Psoas muscle (tissue), 8 donors: ENCODE measurements around the gene PDF. TPM values are rescaled to one million over a fixed set of nuclear protein-coding genes. Genes with fewer than 3 reads are reported as not detected.

Experiments
- ATAC-seq, 4 donors: fragments of 200-7000 bp; cut with Tn5 transposase; one replicate each; pipeline ENCODE4 v1.9.1; 2020; ENCODE audit warnings: moderate library complexity in 3 of 4, mild to moderate bottlenecking in 2 of 4
- DNase-seq, 2 donors: peaks; one replicate each; pipeline ENCODE4 v3.0.0-alpha.2; 2020
- H3K27ac ChIP-seq: fragments of 200-600 bp; one replicate; pipeline ENCODE4 v1.8.0; 2022
- H3K27me3 ChIP-seq, 3 donors: fragments of 200-600 bp in 1 of 3; one replicate each; pipeline versions ENCODE4 v1.6.1 to v1.8.0; 2013 to 2022; ENCODE audit warnings: low read length in 2 of 3, mild to moderate bottlenecking in 2 of 3, moderate library complexity in 1 of 3; ENCODE audit not compliant: insufficient read depth in 3 of 3
- H3K36me3 ChIP-seq, 2 donors: fragments of 200-600 bp in 1 of 2; one replicate each; pipeline versions ENCODE4 v1.6.1 to v1.8.0; 2013 to 2022; ENCODE audit warnings: low read depth in 1 of 2, mild to moderate bottlenecking in 1 of 2, moderate library complexity in 1 of 2; ENCODE audit not compliant: insufficient read depth in 1 of 2
- H3K4me1 ChIP-seq: fragments of 200-600 bp; one replicate; pipeline ENCODE4 v1.8.0; 2022
- H3K4me3 ChIP-seq: fragments of 200-600 bp; one replicate; pipeline ENCODE4 v1.8.0; 2022; ENCODE audit warnings: mild to moderate bottlenecking
- H3K9me3 ChIP-seq: fragments of 200-600 bp; one replicate; pipeline ENCODE4 v1.8.0; 2022
- WGBS, 3 donors: extraction: QIAGEN DNeasy Blood & Tissue Kit; methylation state at CpG; one replicate each; pipeline versions ENCODE4 v1.1.6 to v1.1.7; 2013; 5-methylcytosine and 5-hydroxymethylcytosine counted together
- intact Hi-C, 2 donors: fragments of 100-400 bp; cut with DNase I; formaldehyde crosslinking; loops; one replicate each; pipeline versions ENCODE4 v1.11.0 to v1.14.2; 2022
- polyA plus RNA-seq, 3 donors: library from polyadenylated mRNA; stranded (reverse); fragments of 200-250 nt; gene quantifications; one replicate each; pipeline ENCODE4 v1.2.3, GENCODE V29; 2013
- total RNA-seq, 4 donors: library from RNA; stranded (reverse); fragmentation: NEBNext Ultra II Directional in 2 of 4; extraction: Animal tissue kit (Norgen Biotek cat#: 25700) in 2 of 4; gene quantifications; one replicate each; pipeline versions ENCODE4 v1.2.1 to v1.2.4, GENCODE V29; 2021 to 2023
- TF ChIP-seq, protein P1 (sequence below): fragments of 200-600 bp; IDR thresholded peaks from one replicate; pipeline ENCODE4 v1.8.0; 2022; ENCODE audit warnings: antibody characterized with exemption
- donor health status: healthy with polysubstance abuse.
- donor health status: DM: no; HTN: no; CAD: no; lungs with moderate emphysema.
- donor health status: Bipolar disorder and iron deficiency.
- donor health status: healthy.
- donor health status: DM: yes; HTN: yes; CAD: no.
- donor health status: DM: no; HTN: no; CAD: no.
- donor health status: DM: no; HTN: no; CAD: no.
- donor health status: DM: yes; HTN: yes; CAD: no.

Gene PDF
- total and polyA plus RNA-seq, 7 donors = 6.8 to 19.8 (median 9.6) TPM

DNA sequence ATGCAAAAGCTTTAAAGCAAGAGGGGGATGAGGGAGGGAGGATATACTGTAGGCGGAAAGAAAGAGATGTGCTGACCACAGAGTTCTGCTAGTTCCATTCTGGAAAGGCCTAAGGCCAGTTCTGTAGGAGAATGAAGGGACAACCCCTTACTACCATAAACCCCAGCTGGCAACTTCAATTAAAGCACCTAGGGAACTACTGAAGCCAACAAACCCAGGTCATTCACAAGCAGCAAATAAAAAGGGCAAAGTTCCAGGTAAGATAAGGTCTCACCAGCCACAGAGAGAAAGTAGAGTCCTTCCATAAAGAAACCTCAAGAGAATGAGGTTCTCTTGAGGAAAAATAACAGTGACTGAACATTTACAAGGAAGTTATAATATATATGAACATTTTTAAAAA is 42.6 kb upstream of the PDF start:
- ATAC-seq (no peak), DNase-seq (no peak)
- Histone ChIP-seq H3K27me3 (no peaks in the 10 kb centered on the region), H3K27ac (no peak overlapping the region), H3K9me3 (no peaks in the 10 kb centered on the region), H3K4me1 (no peaks in the 10 kb centered on the region), H3K4me3 (no peak overlapping the region), H3K36me3 (peaks cover 7 to 84% of the 10 kb centered on the region in 2 donors)
- TF ChIP-seq, protein P1, sequence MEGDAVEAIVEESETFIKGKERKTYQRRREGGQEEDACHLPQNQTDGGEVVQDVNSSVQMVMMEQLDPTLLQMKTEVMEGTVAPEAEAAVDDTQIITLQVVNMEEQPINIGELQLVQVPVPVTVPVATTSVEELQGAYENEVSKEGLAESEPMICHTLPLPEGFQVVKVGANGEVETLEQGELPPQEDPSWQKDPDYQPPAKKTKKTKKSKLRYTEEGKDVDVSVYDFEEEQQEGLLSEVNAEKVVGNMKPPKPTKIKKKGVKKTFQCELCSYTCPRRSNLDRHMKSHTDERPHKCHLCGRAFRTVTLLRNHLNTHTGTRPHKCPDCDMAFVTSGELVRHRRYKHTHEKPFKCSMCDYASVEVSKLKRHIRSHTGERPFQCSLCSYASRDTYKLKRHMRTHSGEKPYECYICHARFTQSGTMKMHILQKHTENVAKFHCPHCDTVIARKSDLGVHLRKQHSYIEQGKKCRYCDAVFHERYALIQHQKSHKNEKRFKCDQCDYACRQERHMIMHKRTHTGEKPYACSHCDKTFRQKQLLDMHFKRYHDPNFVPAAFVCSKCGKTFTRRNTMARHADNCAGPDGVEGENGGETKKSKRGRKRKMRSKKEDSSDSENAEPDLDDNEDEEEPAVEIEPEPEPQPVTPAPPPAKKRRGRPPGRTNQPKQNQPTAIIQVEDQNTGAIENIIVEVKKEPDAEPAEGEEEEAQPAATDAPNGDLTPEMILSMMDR = no peak
- intact Hi-C loops = no loop called here
- whole genome bisulfite sequencing, 3 donors = 91 to 100% (median 92%) methylated on average over 1 of the region's 1 CpG

DNA sequence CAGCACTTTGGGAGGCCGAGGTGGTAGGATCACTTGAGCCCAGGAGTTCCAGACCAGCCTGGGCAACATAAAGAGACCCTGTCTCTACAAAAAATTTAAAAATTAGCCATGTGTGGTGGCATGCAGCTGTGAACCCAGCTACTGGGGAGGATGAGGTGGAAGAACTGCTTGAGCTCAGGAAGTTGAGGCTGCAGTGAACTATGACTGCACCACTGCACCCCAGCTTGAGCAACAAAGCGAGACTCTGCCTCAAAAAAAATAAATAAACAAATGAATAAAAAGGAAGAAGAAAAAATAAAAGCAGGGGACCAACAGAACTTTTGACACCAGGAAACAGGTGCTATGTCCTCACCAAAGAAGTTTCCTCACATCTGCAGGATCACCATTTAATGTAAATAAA is 41.2 kb upstream of the PDF start:
- WGBS, 3 donors = 93 to 98% (median 96%) methylated on average over 2 of the region's 2 CpGs

DNA sequence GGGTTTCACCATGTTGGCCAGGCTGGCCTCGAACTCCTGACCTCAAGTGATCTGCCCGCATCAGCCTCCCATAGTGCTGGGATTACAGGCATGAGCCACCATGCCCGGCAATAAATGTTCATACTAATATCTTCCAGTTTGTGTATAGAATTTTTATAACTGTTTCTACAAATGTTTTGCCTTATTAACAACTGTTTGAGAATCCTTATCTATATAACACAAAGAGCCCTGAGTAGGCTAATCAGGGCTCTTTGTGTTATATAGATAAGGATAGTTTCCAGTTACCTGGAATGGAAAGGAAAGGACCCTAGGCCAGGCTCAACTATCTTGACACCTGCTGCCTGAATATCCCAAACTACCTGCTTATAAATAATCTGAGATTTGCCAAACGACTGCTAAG is 38.5 kb upstream of the PDF start:
- no peaks in the 10 kb centered on the region for H3K27me3 ChIP-seq
- TF ChIP-seq, protein P1 = no peak
- no peak overlapping the region for H3K4me3 ChIP-seq
- H3K9me3 ChIP-seq = no peaks in the 10 kb centered on the region
- ATAC-seq (no peak), DNase-seq (no peak)
- H3K4me1 ChIP-seq = no peaks in the 10 kb centered on the region
- 96 to 98% (median 97%) methylated on average over 4 of the region's 4 CpGs for WGBS, 3 donors
- intact Hi-C loops = no loop called here
- H3K36me3 ChIP-seq = peaks cover 8 to 98% of the 10 kb centered on the region in 2 donors
- H3K27ac ChIP-seq = no peak overlapping the region

More for the DNA sequence above, 41.2 kb upstream of the PDF start:
- TF ChIP-seq, protein P1 = no peak
- H3K4me1 ChIP-seq = no peaks in the 10 kb centered on the region
- H3K9me3 ChIP-seq = no peaks in the 10 kb centered on the region
- H3K27ac ChIP-seq = no peak overlapping the region
- peaks cover 8 to 88% of the 10 kb centered on the region in 2 donors for H3K36me3 ChIP-seq
- H3K4me3 ChIP-seq = no peak overlapping the region
- no peak for ATAC-seq
- no peak for DNase-seq
- no peaks in the 10 kb centered on the region for H3K27me3 ChIP-seq
- intact Hi-C loops = no loop called here

DNA sequence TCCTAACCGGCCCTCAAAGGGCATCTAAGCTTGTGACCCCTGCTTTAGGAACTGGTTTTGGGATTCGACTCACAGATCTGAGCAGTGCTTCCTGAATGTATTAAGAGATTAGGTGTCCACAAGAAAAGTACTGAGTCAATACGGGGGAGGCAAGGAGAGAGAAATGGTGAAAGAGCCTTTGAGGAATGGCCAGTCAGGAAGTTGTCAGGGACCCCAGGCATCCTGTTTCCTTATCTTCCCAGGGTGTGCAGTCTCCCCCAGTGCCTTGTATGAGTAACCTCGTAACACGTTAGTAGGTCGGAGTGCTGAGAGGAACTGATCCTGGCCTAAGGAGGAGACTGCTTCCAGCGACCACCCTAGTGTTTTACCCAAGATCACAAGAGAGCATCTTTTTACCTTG is 37.6 kb upstream of the PDF start:
- WGBS, 3 donors = 77 to 82% (median 80%) methylated on average over 7 of the region's 7 CpGs
- no peaks in the 10 kb centered on the region for H3K4me1 ChIP-seq
- intact Hi-C loops = no loop called here
- ATAC-seq = no peak
- TF ChIP-seq, protein P1 = no peak
- H3K9me3 ChIP-seq = no peaks in the 10 kb centered on the region
- no peak overlapping the region for H3K27ac ChIP-seq
- DNase-seq = no peak
- no peak overlapping the region for H3K4me3 ChIP-seq
- H3K36me3 ChIP-seq = peaks cover 8 to 99% of the 10 kb centered on the region in 2 donors
- no peaks in the 10 kb centered on the region for H3K27me3 ChIP-seq

DNA sequence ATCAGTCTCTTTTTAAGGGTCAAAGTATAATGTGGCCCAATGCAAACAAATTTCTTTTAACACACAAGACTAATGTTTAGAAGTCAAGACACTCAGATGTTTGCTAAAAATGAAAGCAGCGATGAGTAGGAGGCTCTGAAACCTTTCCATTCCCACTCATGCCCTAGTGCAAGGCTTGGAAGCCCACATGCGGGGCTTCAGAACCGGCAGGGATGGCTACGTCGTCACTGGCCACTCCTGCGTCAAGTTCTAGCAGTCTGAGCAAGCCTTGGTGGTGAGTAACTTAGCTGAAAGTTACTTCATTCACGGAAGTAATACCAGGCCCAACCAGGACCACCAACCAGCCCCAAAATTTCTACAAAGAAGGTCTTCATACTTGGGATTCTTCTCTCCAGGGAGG is 36.0 kb upstream of the PDF start:
- Histone ChIP-seq H3K27ac (no peak overlapping the region), H3K4me1 (no peaks in the 10 kb centered on the region), H3K36me3 (peaks cover 8 to 87% of the 10 kb centered on the region in 2 donors), H3K9me3 (no peaks in the 10 kb centered on the region), H3K27me3 (no peaks in the 10 kb centered on the region), H3K4me3 (no peak overlapping the region)
- TF ChIP-seq, protein P1 = no peak
- DNase-seq (no peak), ATAC-seq (no peak)
- intact Hi-C loops = no loop called here
- 88 to 96% (median 91%) methylated on average over 7 of the region's 7 CpGs for WGBS, 3 donors
